H9 (cell line): ENCODE data around the gene FOXP4. TPM values are rescaled to one million over a fixed set of nuclear protein-coding genes. Genes with fewer than 3 reads are reported as not detected.

ENCODE experiments used
- DNase-seq: peaks from one replicate; pipeline ENCODE4 v3.0.0-alpha.2; 2017
- H2AFZ ChIP-seq: one replicate; pipeline ENCODE4 v1.6.1; 2013; ENCODE audit warnings: mild to moderate bottlenecking, low read length, control low read depth, moderate library complexity
- H2AK5ac ChIP-seq: 2 replicates; pipeline ENCODE4 v1.6.1; 2013; ENCODE audit warnings: low read length, control low read depth, mixed read lengths; ENCODE audit not compliant: insufficient read length
- H2BK120ac ChIP-seq: one replicate; pipeline ENCODE4 v1.6.1; 2013; ENCODE audit warnings: low read depth, mild to moderate bottlenecking, low read length, control low read depth, inconsistent platforms; ENCODE audit not compliant: poor library complexity, severe bottlenecking
- H2BK12ac ChIP-seq: 2 replicates; pipeline ENCODE4 v1.6.1; 2013; ENCODE audit warnings: low read length, control low read depth, mixed read lengths, low read depth; ENCODE audit not compliant: insufficient read length
- H2BK15ac ChIP-seq: 2 replicates; pipeline ENCODE4 v1.6.1; 2013; ENCODE audit warnings: low read depth, low read length, control low read depth
- H2BK20ac ChIP-seq: one replicate; pipeline ENCODE4 v1.6.1; 2013; ENCODE audit warnings: low read depth, mild to moderate bottlenecking, low read length, control low read depth, inconsistent platforms; ENCODE audit not compliant: poor library complexity, severe bottlenecking
- H2BK5ac ChIP-seq: 2 replicates; pipeline ENCODE4 v1.6.1; 2013; ENCODE audit warnings: low read length, control low read depth, mixed read lengths; ENCODE audit not compliant: insufficient read length
- H3K14ac ChIP-seq: 2 replicates; pipeline ENCODE4 v1.6.1; 2013; ENCODE audit warnings: low read length, control low read depth; ENCODE audit not compliant: insufficient read depth
- H3K18ac ChIP-seq: 2 replicates; pipeline ENCODE4 v1.6.1; 2013; ENCODE audit warnings: low read depth, mild to moderate bottlenecking, mixed read lengths, low read length, control low read depth; ENCODE audit not compliant: insufficient read length
- H3K23ac ChIP-seq: 2 replicates; pipeline ENCODE4 v1.6.1; 2013; ENCODE audit warnings: low read length, control low read depth, mixed read lengths, low read depth; ENCODE audit not compliant: insufficient read length
- H3K23me2 ChIP-seq: 2 replicates; pipeline ENCODE4 v1.6.1; 2013; ENCODE audit warnings: low read depth, mild to moderate bottlenecking, mixed read lengths, low read length, control low read depth; ENCODE audit not compliant: insufficient read length, poor library complexity, severe bottlenecking
- H3K27ac ChIP-seq: 2 replicates; pipeline ENCODE4 v1.5.1; 2013; ENCODE audit warnings: low read length, control low read depth, mixed read lengths, low read depth; ENCODE audit not compliant: insufficient read length
- H3K27me3 ChIP-seq: 2 replicates; pipeline ENCODE4 v1.6.1; 2013; ENCODE audit warnings: low read length, control low read depth, inconsistent platforms; ENCODE audit not compliant: insufficient read depth
- H3K4ac ChIP-seq: 2 replicates; pipeline ENCODE4 v1.6.1; 2013; ENCODE audit warnings: low read depth, mild to moderate bottlenecking, control low read depth, inconsistent platforms, low read length, moderate library complexity
- H3K4me1 ChIP-seq: 2 replicates; pipeline ENCODE4 v1.6.1; 2013; ENCODE audit warnings: low read length, control low read depth, inconsistent platforms; ENCODE audit not compliant: insufficient read depth
- H3K4me2 ChIP-seq: 2 replicates; pipeline ENCODE4 v1.6.1; 2013; ENCODE audit warnings: low read length, control low read depth, mixed read lengths; ENCODE audit not compliant: insufficient read length, insufficient read depth
- H3K56ac ChIP-seq: 2 replicates; pipeline ENCODE4 v1.6.1; 2013; ENCODE audit warnings: low read depth, mild to moderate bottlenecking, mixed read lengths, low read length, control low read depth; ENCODE audit not compliant: insufficient read length
- H3K79me1 ChIP-seq: 2 replicates; pipeline ENCODE4 v1.6.1; 2013; ENCODE audit warnings: low read depth, mild to moderate bottlenecking, moderate library complexity, low read length, control low read depth, inconsistent platforms; ENCODE audit not compliant: insufficient read depth, poor library complexity, severe bottlenecking
- H3K79me2 ChIP-seq: 2 replicates; pipeline ENCODE4 v1.6.1; 2013; ENCODE audit warnings: low read length, control low read depth, inconsistent platforms; ENCODE audit not compliant: insufficient read depth
- H3K9ac ChIP-seq: 2 replicates; pipeline ENCODE4 v1.6.1; 2013; ENCODE audit warnings: low read length, control low read depth, mixed read lengths; ENCODE audit not compliant: insufficient read length; ENCODE audit errors: extremely low read depth
- H3K9me3 ChIP-seq: one replicate; pipeline ENCODE4 v1.6.1; 2013; ENCODE audit warnings: low read depth, low read length, inconsistent platforms; ENCODE audit not compliant: control insufficient read depth
- H3T11ph ChIP-seq: one replicate; pipeline ENCODE4 v1.6.1; 2013; ENCODE audit warnings: mild to moderate bottlenecking, low read length, control low read depth, inconsistent platforms
- H4K20me1 ChIP-seq: one replicate; pipeline ENCODE4 v1.6.1; 2013; ENCODE audit not compliant: control insufficient read depth, insufficient read length, insufficient read depth
- H4K5ac ChIP-seq: 2 replicates; pipeline ENCODE4 v1.6.1; 2013; ENCODE audit warnings: low read depth, mild to moderate bottlenecking, mixed read lengths, low read length, control low read depth; ENCODE audit not compliant: insufficient read length
- H4K8ac ChIP-seq: replicated peaks from 2 replicates; pipeline ENCODE4 v1.6.1; 2013; ENCODE audit warnings: low read length, control low read depth, mixed read lengths, low read depth; ENCODE audit not compliant: insufficient read length
- H4K91ac ChIP-seq: 2 replicates; pipeline ENCODE4 v1.6.1; 2013; ENCODE audit warnings: low read depth, mild to moderate bottlenecking, moderate library complexity, mixed read lengths, low read length, control low read depth; ENCODE audit not compliant: insufficient read length
- H3K27ac Mint-ChIP-seq, 3 experiments: 2 replicates in 2 of 3; 3 replicates in 1 of 3; pipeline ENCODE4 v1.8.0; 2020 to 2021; ENCODE audit warnings: mixed read lengths in 3 of 3, mild to moderate bottlenecking in 1 of 3, moderate library complexity in 1 of 3
- H3K27me3 Mint-ChIP-seq: 2 replicates; pipeline ENCODE4 v1.8.0; 2021; ENCODE audit warnings: low read depth, mild to moderate bottlenecking, moderate library complexity, mixed read lengths
- H3K36me3 Mint-ChIP-seq, 3 experiments: 2 replicates in 2 of 3; 3 replicates in 1 of 3; pipeline ENCODE4 v1.8.0; 2020 to 2021; ENCODE audit warnings: low read depth in 3 of 3, mixed read lengths in 3 of 3; ENCODE audit not compliant: insufficient read depth in 1 of 3
- H3K4me1 Mint-ChIP-seq, 2 experiments: 2 replicates each; pipeline ENCODE4 v1.8.0; 2020; ENCODE audit warnings: mixed read lengths in 2 of 2
- H3K4me3 Mint-ChIP-seq, 2 experiments: 2 replicates in 1 of 2; 3 replicates in 1 of 2; pipeline ENCODE4 v1.8.0; 2020 to 2021; ENCODE audit warnings: mild to moderate bottlenecking in 2 of 2, mixed read lengths in 2 of 2, moderate library complexity in 1 of 2
- H3K9me3 Mint-ChIP-seq, 2 experiments: 2 replicates in 1 of 2; 3 replicates in 1 of 2; pipeline ENCODE4 v1.8.0; 2020; ENCODE audit warnings: mild to moderate bottlenecking in 2 of 2, mixed read lengths in 2 of 2, moderate library complexity in 1 of 2
- WGBS: extraction: QIAGEN DNeasy Blood & Tissue Kit; methylation state at CpG from one replicate; pipeline ENCODE4 v1.1.7; 2013; ENCODE audit warnings: missing lambda C conversion rate, low lambda C conversion rate, mixed read lengths; ENCODE audit not compliant: insufficient read length; ENCODE audit errors: extremely low coverage; 5-methylcytosine and 5-hydroxymethylcytosine counted together
- total RNA-seq: library from RNA; stranded (reverse); gene quantifications from 2 replicates; pipeline ENCODE4 v1.2.1, GENCODE V29; 2021
- TF ChIP-seq, protein P1 (sequence below): fragments of 200-600 bp; sonication (generic); conservative IDR thresholded peaks from 3 replicates; pipeline ENCODE4 v1.8.0; 2021; ENCODE audit warnings: antibody characterized with exemption, mild to moderate bottlenecking

FOXP4 gene
- total RNA-seq, 1 experiment from 2014 or later, result 18.2 TPM

DNA sequence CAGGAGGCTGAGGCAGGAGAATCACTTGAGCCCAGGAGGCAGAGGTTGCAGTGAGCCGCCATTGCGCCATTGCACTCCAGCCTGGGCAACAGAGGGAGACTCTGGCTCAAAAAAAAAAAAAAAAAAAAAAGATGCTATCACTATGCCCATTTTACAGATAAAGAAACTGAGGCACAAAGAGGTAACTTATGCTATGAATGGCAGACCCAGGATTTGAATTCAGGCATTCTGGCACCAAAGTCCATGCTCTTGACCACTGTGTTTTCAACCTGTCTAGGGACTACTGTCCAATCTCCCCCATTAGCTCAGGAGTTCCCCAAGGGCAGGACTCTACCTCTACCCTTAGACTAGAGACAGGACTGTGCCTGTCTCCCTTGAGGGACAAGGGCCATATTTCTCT, 82.9 kb downstream of the FOXP4 start:
- no peak overlapping the region for H3K4me3 Mint-ChIP-seq
- WGBS, result no CpG with 5 or more reads among the region's 2 CpGs
- Histone ChIP-seq H3K4me1 (no peaks in the 10 kb centered on the region), H4K5ac (no peak overlapping the region), H2BK20ac (no peak overlapping the region), H4K20me1 (no peaks in the 10 kb centered on the region), H3K9ac (no peak overlapping the region), H3K14ac (no peak overlapping the region), H3K4me2 (no peak overlapping the region), H3K79me1 (no peaks in the 10 kb centered on the region), H4K8ac (no peak overlapping the region), H3K27ac (no peak overlapping the region), H3K79me2 (no peaks in the 10 kb centered on the region), H3K4ac (no peak overlapping the region), H4K91ac (no peak overlapping the region), H3K23ac (no peak overlapping the region), H2AK5ac (no peak overlapping the region), H2BK5ac (no peak overlapping the region), H3K23me2 (no peaks in the 10 kb centered on the region), H3K56ac (no peak overlapping the region), H2BK15ac (no peak overlapping the region), H2BK12ac (no peak overlapping the region), H3K18ac (no peak overlapping the region), H3K27me3 (no peaks in the 10 kb centered on the region), H3K9me3 (no peaks in the 10 kb centered on the region), H3T11ph (no peak overlapping the region), H2AFZ (no peak overlapping the region), H2BK120ac (no peak overlapping the region)
- peaks cover 0 to 7% of the 10 kb centered on the region in 2 experiments; a peak in 2 of 4 replicates for H3K4me1 Mint-ChIP-seq
- TF ChIP-seq, protein P1, sequence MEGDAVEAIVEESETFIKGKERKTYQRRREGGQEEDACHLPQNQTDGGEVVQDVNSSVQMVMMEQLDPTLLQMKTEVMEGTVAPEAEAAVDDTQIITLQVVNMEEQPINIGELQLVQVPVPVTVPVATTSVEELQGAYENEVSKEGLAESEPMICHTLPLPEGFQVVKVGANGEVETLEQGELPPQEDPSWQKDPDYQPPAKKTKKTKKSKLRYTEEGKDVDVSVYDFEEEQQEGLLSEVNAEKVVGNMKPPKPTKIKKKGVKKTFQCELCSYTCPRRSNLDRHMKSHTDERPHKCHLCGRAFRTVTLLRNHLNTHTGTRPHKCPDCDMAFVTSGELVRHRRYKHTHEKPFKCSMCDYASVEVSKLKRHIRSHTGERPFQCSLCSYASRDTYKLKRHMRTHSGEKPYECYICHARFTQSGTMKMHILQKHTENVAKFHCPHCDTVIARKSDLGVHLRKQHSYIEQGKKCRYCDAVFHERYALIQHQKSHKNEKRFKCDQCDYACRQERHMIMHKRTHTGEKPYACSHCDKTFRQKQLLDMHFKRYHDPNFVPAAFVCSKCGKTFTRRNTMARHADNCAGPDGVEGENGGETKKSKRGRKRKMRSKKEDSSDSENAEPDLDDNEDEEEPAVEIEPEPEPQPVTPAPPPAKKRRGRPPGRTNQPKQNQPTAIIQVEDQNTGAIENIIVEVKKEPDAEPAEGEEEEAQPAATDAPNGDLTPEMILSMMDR, result no peak
- no peak overlapping the region for H3K27ac Mint-ChIP-seq
- DNase-seq, result no peak
- no peaks in the 10 kb centered on the region; a peak in 1 of 7 replicates for H3K36me3 Mint-ChIP-seq
- H3K27me3 Mint-ChIP-seq, result peaks cover 21% of the 10 kb centered on the region
- no peaks in the 10 kb centered on the region for H3K9me3 Mint-ChIP-seq
